ENCODE data around the gene DLGAP1. TPM values are rescaled to one million over a fixed set of nuclear protein-coding genes. Genes with fewer than 3 reads are reported as not detected.

DLGAP1 gene
- total and polyA plus RNA-seq, 2 of the 4 experiments (the other 2 are of a cell fraction) = under 0.01 to 0.09 TPM

GRCh38 chr18:4093676-4094075 lies 361.4 kb downstream of the DLGAP1 start:
- ChIA-PET POLR2A (ENCODE audit: unreplicated experiment) (no interaction called here), CTCF (no interaction called here)
- no peak overlapping the region for H4K5ac ChIP-seq (ENCODE audit: low read depth, low read length)
- in situ Hi-C loops (cut with MboI; ENCODE audit: low sequenced_read_pairs) (no loop called here), intact Hi-C loops (cut with micrococcal nuclease) (no loop called here), dilution Hi-C loops (cut with HindIII; ENCODE audit: low sequenced_read_pairs, unreplicated experiment) (no loop called here)
- BruUV-seq (replicated peaks) = no TSS peak
- H2BK15ac ChIP-seq (ENCODE audit: low read depth, low read length) = no peak overlapping the region
- H4K20me1 ChIP-seq (ENCODE audit: insufficient read depth, low read length) = no peaks in the 10 kb centered on the region
- H3K4me2 ChIP-seq (ENCODE audit: low read depth, low read length) = no peak overlapping the region
- H2BK5ac ChIP-seq (ENCODE audit: low read depth, low read length, poor library complexity, severe bottlenecking) = no peak overlapping the region
- no peak overlapping the region for H3K27ac ChIP-seq (ENCODE audit: insufficient read depth, low read length)
- no peaks in the 10 kb centered on the region for H3K4me1 ChIP-seq (ENCODE audit: control insufficient read depth, insufficient read depth, low read length)
- H3K9me1 ChIP-seq (ENCODE audit: insufficient read depth, low read length) = no peaks in the 10 kb centered on the region
- no peak for ATAC-seq (ENCODE audit: low read depth)
- H2AK9ac ChIP-seq (replicated peaks; ENCODE audit: low read depth, low read length, poor library complexity) = no peak overlapping the region
- H4K8ac ChIP-seq (ENCODE audit: low read depth in 2 of 2, low read length in 2 of 2) = no peak overlapping the region
- H2AK5ac ChIP-seq (ENCODE audit: low read depth, low read length) = no peak overlapping the region
- no peaks in the 10 kb centered on the region for H3K79me1 ChIP-seq (ENCODE audit: low read depth in 1 of 2, low read length in 2 of 2)
- no peak overlapping the region for H3K56ac ChIP-seq (ENCODE audit: extremely low read depth, insufficient read depth, low read length)
- H3K9ac ChIP-seq (ENCODE audit: low read depth, low read length) = no peak overlapping the region
- H3K18ac ChIP-seq (ENCODE audit: low read depth, low read length) = no peak overlapping the region
- H4K91ac ChIP-seq (ENCODE audit: insufficient read depth, low read depth, low read length) = no peak overlapping the region
- no peak overlapping the region for H3K4me3 ChIP-seq (ENCODE audit: insufficient read depth, low read depth, low read length)
- H3K23ac ChIP-seq (ENCODE audit: low read depth, low read length) = no peak overlapping the region
- no peak overlapping the region for H3K4ac ChIP-seq (ENCODE audit: low read depth, low read length)
- TF ChIP-seq MXI1 (IDR thresholded peaks at IDR 0.05; ENCODE audit: borderline replicate concordance, low read depth, low read length) (no peak), RAD21 (IDR thresholded peaks at IDR 0.05; ENCODE audit: low read length) (no peak)
- no peaks in the 10 kb centered on the region for H3K27me3 ChIP-seq (ENCODE audit: control insufficient read depth, insufficient read depth, low read length)
- no peaks in the 10 kb centered on the region for H3K36me3 ChIP-seq (ENCODE audit: control insufficient read depth, insufficient read depth, low read length)
- H2BK20ac ChIP-seq (ENCODE audit: low read depth, low read length) = no peak overlapping the region
- H3K9me3 ChIP-seq (ENCODE audit: control insufficient read depth, insufficient read depth, low read length) = no peaks in the 10 kb centered on the region
- DNase-seq = no peak
- H2BK120ac ChIP-seq (ENCODE audit: low read depth, low read length) = no peak overlapping the region
- H2AFZ ChIP-seq (replicated peaks; ENCODE audit: low read length, poor library complexity) = no peak overlapping the region
- no CpG with 5 or more reads among the region's 2 CpGs for WGBS, 2 experiments (ENCODE audit: extremely low coverage in 2 of 2, insufficient read length in 1 of 2)
- no peak overlapping the region for H3K14ac ChIP-seq (replicated peaks; ENCODE audit: low read depth, low read length)
